NCI-H2227 (cell line): ENCODE data around the gene NSL1.
A peak's percentile ranks its signal among the peaks of the same experiment; 100 is the strongest.
"Not testable (repeated sequence)": the region's sequence is repeated elsewhere in the genome, so short reads cannot be mapped to it uniquely, and the experiment has no call there.

ENCODE experiments used
- DNase-seq: peaks from one replicate; lab custom pipeline; 2025; ENCODE audit not compliant: unreplicated experiment; lab: John Stamatoyannopoulos, UW

Gene NSL1

GRCh38 chr1:212752934-212753497 lies 38.6 kb downstream of the NSL1 start:
- no peak for DNase-seq

- no peak for DNase-seq
Measured at GRCh38 chr1:212752252-212752933, 39.2 kb downstream of the NSL1 start.

- DNase-seq, result peak; percentile 54
Measured at GRCh38 chr1:212749821-212750535, 41.6 kb downstream of the NSL1 start.

GRCh38 chr1:212746546-212746945 lies 45.0 kb downstream of the NSL1 start:
- DNase-seq, result no peak

GRCh38 chr1:212745303-212745702 lies 46.3 kb downstream of the NSL1 start:
- no peak for DNase-seq

GRCh38 chr1:212743901-212744475 lies 47.6 kb downstream of the NSL1 start:
- DNase-seq, result no peak

- DNase-seq, result no peak
Measured at GRCh38 chr1:212738330-212738729, 53.2 kb downstream of the NSL1 start.

GRCh38 chr1:212737559-212737958 lies 54.0 kb downstream of the NSL1 start:
- no peak for DNase-seq

- no peak for DNase-seq
Measured at GRCh38 chr1:212733109-212733508, 58.5 kb downstream of the NSL1 start.

GRCh38 chr1:212731630-212732029 lies 59.9 kb downstream of the NSL1 start:
- DNase-seq, result no peak

GRCh38 chr1:212728606-212729005 lies 63.0 kb downstream of the NSL1 start:
- DNase-seq, result peak; percentile 34

GRCh38 chr1:212727386-212728181 lies 64.0 kb downstream of the NSL1 start:
- DNase-seq, result no peak

GRCh38 chr1:212724679-212725078 lies 66.9 kb downstream of the NSL1 start:
- not testable (repeated sequence) for DNase-seq

- DNase-seq, result no peak
Measured at GRCh38 chr1:212722270-212722957, 69.2 kb downstream of the NSL1 start.

GRCh38 chr1:212721388-212722247 lies 70.0 kb downstream of the NSL1 start:
- DNase-seq, result no peak

- no peak for DNase-seq
Measured at GRCh38 chr1:212719633-212720032, 71.9 kb downstream of the NSL1 start.

GRCh38 chr1:212718499-212718898 lies 73.1 kb downstream of the NSL1 start:
- peak; percentile 16 for DNase-seq

GRCh38 chr1:212716161-212716560 lies 75.4 kb downstream of the NSL1 start:
- no peak for DNase-seq

- DNase-seq, result no peak
Measured at GRCh38 chr1:212713465-212714136, 78.0 kb downstream of the NSL1 start.
